Ectodermal cell (in vitro differentiated cells): ENCODE results near the gene CALU.

ENCODE experiments used
- H3K27ac ChIP-seq: 2 replicates; pipeline ENCODE4 v1.7.0; 2013; ENCODE audit warnings: mild to moderate bottlenecking, low read depth, low read length; ENCODE audit not compliant: insufficient read depth, poor library complexity, severe bottlenecking
- H3K27me3 ChIP-seq: 2 replicates; pipeline ENCODE4 v1.7.0; 2013; ENCODE audit warnings: mild to moderate bottlenecking, low read length; ENCODE audit not compliant: insufficient read depth, control insufficient read depth, poor library complexity, severe bottlenecking
- H3K36me3 ChIP-seq: one replicate; pipeline ENCODE4 v1.7.0; 2013; ENCODE audit warnings: low read length; ENCODE audit not compliant: control insufficient read depth, insufficient read depth
- H3K4me1 ChIP-seq: one replicate; pipeline ENCODE4 v1.7.0; 2013; ENCODE audit warnings: low read length; ENCODE audit not compliant: control insufficient read depth, insufficient read depth
- H3K4me3 ChIP-seq: 2 replicates; pipeline ENCODE4 v1.7.0; 2013; ENCODE audit warnings: low read depth, low read length, control low read depth; ENCODE audit not compliant: insufficient read depth
- H3K9me3 ChIP-seq: 2 replicates; pipeline ENCODE4 v1.7.0; 2013; ENCODE audit warnings: mild to moderate bottlenecking, low read length, moderate library complexity; ENCODE audit not compliant: control insufficient read depth
- WGBS, 2 experiments: methylation state at CpG; one replicate each; pipeline ENCODE4 v1.1.7; 2013; ENCODE audit warnings: missing lambda C conversion rate in 2 of 2; 5-methylcytosine and 5-hydroxymethylcytosine counted together

The CALU gene

DNA sequence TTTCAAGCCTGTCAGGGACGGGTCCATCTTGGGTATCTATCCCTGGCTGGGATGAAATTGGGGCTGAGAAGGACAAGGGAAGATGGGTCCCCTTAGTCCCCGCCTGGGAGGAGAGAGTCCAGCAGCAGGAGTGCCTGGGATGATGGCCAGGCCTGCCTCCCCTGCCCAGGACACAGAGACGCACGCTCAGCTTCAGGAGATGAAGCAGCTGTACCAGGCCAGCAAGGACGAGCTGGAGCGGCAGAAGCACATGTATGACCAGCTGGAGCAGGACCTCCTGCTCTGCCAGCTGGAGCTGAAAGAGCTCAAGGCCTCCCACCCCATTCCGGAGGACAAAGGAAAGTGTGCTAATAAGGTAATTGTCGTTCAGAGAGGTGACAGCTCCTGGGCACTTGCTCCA lies 68.0 kb downstream of the CALU start:
- Histone ChIP-seq H3K9me3 (no peaks in the 10 kb centered on the region), H3K27me3 (no peaks in the 10 kb centered on the region), H3K27ac (no peak overlapping the region), H3K36me3 (peaks cover 48% of the 10 kb centered on the region), H3K4me1 (peaks cover 5% of the 10 kb centered on the region), H3K4me3 (no peak overlapping the region)
- 92 to 93% methylated on average over 8 of the region's 8 CpGs for WGBS, 2 experiments

DNA sequence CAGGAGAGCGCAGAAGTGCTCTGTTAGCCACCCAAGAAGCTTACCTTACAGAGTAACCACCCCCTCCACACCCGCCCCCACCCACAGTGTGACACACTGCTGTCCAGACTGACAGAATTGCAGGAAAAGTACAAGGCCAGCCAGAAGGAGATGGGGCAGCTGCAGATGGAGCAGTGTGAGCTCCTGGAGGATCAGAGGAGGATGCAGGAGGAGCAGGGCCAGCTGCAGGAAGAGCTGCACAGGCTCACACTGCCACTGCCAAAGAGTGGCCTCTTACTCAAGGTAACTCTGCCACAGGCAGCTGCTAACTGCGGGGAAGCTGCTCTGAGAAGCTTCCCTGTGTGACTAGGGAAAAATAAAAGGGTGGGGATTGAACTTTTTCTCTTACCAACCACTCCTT lies 70.2 kb downstream of the CALU start:
- no peak overlapping the region for H3K4me3 ChIP-seq
- peaks cover 5% of the 10 kb centered on the region for H3K4me1 ChIP-seq
- H3K36me3 ChIP-seq, result peaks cover 45% of the 10 kb centered on the region
- no peaks in the 10 kb centered on the region for H3K9me3 ChIP-seq
- H3K27ac ChIP-seq, result no peak overlapping the region
- whole genome bisulfite sequencing, 2 experiments, result 91 to 97% methylated on average over 3 of the region's 3 CpGs
- H3K27me3 ChIP-seq, result no peaks in the 10 kb centered on the region

DNA sequence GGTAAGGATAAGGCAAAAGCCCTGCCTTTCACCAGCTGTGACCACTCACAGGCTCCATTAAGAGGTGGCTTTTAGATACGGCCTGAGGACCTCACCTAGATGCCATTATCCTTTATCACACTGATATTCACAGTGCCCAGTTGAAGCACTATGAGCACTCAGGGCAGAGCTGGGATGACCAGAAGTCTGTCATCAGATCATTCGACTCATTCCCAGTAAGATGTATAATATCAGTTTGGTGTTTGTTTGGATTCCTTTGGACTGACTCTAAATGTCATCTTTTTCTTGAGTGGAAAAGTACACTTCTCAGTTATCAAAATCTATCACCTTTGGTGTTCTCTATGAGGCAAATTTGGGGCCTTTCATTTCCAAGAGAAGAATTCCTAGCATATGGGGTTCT lies 71.3 kb downstream of the CALU start:
- WGBS, 2 experiments, result 89 to 91% methylated on average over 2 of the region's 2 CpGs
- H3K36me3 ChIP-seq, result peaks cover 36% of the 10 kb centered on the region

DNA sequence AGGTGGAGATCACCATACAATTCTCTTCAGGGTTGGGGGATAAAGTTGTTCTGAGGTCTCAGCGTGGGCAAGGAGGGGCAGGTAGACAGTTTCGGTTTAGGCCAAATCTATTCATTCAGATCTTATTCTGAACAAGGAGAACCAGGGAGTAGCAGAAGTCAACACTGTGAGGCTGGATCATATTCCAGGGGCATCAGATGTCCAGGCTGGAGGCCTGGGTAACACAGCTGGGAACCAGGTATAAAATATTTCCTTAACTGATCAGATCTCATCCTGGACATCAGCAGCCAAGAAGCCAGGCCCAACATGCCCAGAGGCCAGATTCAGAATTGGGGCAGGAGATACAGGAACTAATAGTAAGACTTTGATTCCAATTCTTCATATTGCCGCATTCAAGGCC lies 71.8 kb downstream of the CALU start:
- H3K36me3 ChIP-seq, result peaks cover 31% of the 10 kb centered on the region
- no peaks in the 10 kb centered on the region for H3K9me3 ChIP-seq
- 92 to 97% methylated on average over 3 of the region's 3 CpGs for WGBS, 2 experiments
- H3K4me3 ChIP-seq, result no peak overlapping the region
- no peak overlapping the region for H3K27ac ChIP-seq
- H3K27me3 ChIP-seq, result no peaks in the 10 kb centered on the region
- peaks cover 5% of the 10 kb centered on the region for H3K4me1 ChIP-seq

More for the DNA sequence above, 71.3 kb downstream of the CALU start:
- no peak overlapping the region for H3K4me3 ChIP-seq
- no peaks in the 10 kb centered on the region for H3K9me3 ChIP-seq
- H3K27ac ChIP-seq, result no peak overlapping the region
- H3K27me3 ChIP-seq, result no peaks in the 10 kb centered on the region
- peaks cover 5% of the 10 kb centered on the region for H3K4me1 ChIP-seq

DNA sequence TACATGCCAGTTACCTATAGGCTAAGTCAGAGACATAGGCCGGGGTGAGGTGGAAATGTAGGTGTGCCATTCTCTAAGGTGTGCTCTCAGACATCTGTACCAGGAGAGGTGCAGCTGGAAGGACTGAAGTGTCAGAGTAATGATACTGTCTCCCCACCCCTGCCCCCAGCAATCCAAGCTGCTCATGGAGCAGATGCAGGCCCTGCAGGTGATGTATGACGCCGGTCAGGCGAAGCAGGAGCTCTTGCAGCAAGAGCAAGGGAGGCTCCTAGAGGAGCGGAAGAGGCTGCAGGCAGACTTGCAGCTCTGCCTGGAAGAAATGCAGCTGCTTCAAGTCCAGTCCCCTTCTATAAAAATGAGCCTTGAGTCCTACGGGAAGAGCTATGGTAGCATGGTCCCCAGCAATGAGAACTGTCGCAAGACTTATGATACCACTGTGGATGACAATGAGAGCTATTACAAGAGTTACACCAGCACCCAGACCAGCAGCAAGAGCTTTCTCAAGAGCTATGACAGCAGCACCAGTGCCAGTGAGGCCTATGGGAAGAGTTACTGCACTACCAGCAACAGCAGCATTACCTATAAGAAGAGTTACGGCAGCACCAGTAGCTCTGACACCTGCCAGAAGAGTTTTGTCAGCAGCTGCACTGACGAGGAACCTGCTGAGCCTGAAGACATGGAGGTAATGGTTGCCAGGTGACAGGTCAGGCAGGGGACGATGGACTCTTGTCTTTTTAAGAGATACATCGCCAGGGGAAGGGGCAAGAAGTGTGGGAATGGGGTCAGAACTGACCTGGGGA lies 72.7 kb downstream of the CALU start:
- WGBS, 2 experiments, result 85% methylated on average over 11 of the region's 11 CpGs
- H3K9me3 ChIP-seq, result no peaks in the 10 kb centered on the region

DNA sequence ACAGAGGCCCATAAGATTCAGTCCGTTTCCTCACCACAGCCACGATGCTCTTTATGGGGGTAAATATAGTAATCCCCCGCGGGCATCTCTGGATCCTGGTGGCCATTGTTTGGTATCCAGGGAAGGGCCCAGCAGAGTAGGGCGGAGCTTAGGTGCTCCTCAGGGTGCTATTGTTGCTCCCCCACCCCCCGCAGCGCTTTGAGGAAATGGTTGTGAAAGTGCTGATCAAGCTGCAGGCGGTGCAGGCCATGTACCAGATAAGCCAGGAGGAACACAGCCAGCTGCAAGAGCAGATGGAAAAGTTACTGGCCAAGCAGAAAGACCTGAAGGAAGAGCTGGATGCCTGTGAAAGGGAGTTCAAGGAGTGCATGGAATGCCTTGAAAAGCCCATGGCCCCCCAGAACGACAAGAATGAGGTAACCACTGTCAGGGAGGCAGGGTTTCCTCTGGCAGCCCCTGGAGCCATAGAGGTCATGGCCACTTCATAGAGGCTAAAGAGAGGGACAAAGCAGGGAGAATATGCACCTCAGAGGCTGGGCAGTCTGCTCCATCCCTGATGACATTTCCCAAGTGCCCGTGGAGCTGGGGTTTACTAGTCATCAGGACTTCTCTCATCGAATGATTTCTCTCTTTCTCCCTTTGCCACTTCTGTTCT lies 73.5 kb downstream of the CALU start:
- no peaks in the 10 kb centered on the region for H3K27me3 ChIP-seq
- peaks cover 21% of the 10 kb centered on the region for H3K36me3 ChIP-seq
- no peak overlapping the region for H3K27ac ChIP-seq
- H3K4me1 ChIP-seq, result peaks cover 5% of the 10 kb centered on the region
- H3K9me3 ChIP-seq, result no peaks in the 10 kb centered on the region
- H3K4me3 ChIP-seq, result no peak overlapping the region
- 43 to 48% methylated on average over 11 of the region's 11 CpGs for WGBS, 2 experiments

More for the DNA sequence above, 72.7 kb downstream of the CALU start:
- Histone ChIP-seq H3K27ac (no peak overlapping the region), H3K4me1 (peaks cover 5% of the 10 kb centered on the region), H3K27me3 (no peaks in the 10 kb centered on the region), H3K36me3 (peaks cover 26% of the 10 kb centered on the region), H3K4me3 (no peak overlapping the region)

DNA sequence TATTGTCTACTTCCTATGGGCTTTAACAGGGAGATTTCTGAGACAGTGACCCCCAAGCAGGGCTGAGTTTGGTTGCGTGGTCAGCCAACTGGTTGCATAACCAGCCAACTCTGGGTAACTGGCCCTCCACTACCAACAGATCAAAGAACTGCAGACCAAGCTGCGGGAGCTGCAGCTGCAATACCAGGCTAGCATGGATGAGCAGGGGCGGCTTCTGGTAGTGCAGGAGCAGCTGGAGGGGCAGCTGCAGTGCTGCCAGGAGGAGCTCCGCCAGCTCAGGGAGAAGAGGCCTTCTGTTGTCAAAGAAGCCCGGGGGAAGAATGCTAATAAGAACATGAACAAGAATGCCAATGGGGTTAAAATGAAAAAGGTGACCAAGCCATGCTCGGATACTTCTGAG lies 75.3 kb downstream of the CALU start:
- no peak overlapping the region for H3K27ac ChIP-seq
- WGBS, 2 experiments, result 92 to 94% methylated on average over 6 of the region's 6 CpGs
- H3K9me3 ChIP-seq, result no peaks in the 10 kb centered on the region
- H3K36me3 ChIP-seq, result peaks cover 12% of the 10 kb centered on the region
- H3K27me3 ChIP-seq, result no peaks in the 10 kb centered on the region
- no peak overlapping the region for H3K4me3 ChIP-seq
- peaks cover 5% of the 10 kb centered on the region for H3K4me1 ChIP-seq

DNA sequence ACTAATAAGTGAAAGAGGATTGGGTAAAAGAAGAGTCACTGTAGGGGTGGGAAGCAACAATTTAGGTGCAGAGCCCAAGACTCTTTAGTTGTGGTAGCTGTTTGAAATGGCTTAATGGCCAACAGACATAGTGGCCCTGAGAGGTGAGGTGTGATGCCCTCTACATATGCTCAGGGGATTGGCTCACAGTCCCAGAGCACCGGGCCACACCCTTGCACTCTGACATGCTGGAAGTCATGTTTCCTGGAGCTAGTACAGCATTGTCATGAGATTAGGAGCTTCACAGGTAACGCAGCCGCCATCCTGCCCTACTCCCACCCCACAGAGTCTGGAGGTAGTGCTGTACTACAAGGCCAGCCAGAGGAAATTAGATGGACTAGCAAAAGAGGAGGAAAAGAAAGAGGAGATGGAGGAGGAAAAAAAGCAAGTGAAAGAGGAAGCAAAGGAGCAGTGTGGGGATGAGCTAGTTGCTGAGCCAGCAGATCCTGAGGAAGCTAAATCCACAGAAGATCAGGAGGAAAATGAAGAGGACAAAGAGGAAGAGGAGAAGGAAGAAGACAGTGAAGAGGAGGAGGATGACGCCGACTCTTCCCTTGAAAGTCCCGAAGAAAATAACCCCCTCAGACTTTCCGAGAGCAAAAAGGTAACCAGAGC lies 76.3 kb downstream of the CALU start:
- 94 to 98% methylated on average over 7 of the region's 7 CpGs for whole genome bisulfite sequencing, 2 experiments
- H3K4me3 ChIP-seq, result no peak overlapping the region
- H3K36me3 ChIP-seq, result peaks cover 6% of the 10 kb centered on the region

DNA sequence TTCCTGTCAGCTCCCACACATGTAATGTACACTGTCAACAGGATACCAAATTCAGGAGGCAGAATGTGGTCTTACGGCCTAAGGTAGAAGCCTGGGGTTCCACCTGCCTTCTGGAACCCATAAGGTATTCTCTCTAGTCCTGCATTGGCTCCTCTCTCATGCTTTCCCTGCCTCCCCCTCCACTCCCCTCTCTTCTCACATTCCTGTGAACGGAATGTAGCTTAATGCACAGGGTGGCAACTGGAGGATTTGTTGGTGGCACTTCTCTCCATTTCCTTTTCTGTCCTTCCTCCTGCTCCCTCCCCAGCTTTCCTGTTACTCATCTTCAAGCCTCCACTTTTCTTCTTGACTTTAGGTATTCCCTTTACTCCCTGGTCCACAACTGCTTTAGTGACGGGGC lies 79.5 kb downstream of the CALU start:
- Histone ChIP-seq H3K4me3 (no peak overlapping the region), H3K27ac (no peak overlapping the region), H3K9me3 (no peaks in the 10 kb centered on the region), H3K36me3 (no peaks in the 10 kb centered on the region), H3K27me3 (no peaks in the 10 kb centered on the region), H3K4me1 (no peaks in the 10 kb centered on the region)
- 74 to 80% methylated on average over 3 of the region's 3 CpGs for WGBS, 2 experiments

More for the DNA sequence above, 76.3 kb downstream of the CALU start:
- Histone ChIP-seq H3K4me1 (peaks cover 5% of the 10 kb centered on the region), H3K9me3 (no peaks in the 10 kb centered on the region), H3K27me3 (no peaks in the 10 kb centered on the region), H3K27ac (no peak overlapping the region)
